HepG2 (cell line): ENCODE data around the gene UBL5. TPM values are rescaled to one million over a fixed set of nuclear protein-coding genes. Genes with fewer than 3 reads are reported as not detected.

Experiments
- FOXK1 ChIP-seq: sonication (generic); formaldehyde crosslinking; IDR thresholded peaks from 2 replicates; pipeline ENCODE4 v1.4.0; 2020; ENCODE audit warnings: low read depth, missing genetic modification reagents, borderline replicate concordance
- KDM5A ChIP-seq: fragments of 200-600 bp; sonication (generic); IDR thresholded peaks from 2 replicates; pipeline ENCODE4 v1.7.0; 2018; ENCODE audit warnings: antibody characterized with exemption, mild to moderate bottlenecking, low read length, borderline replicate concordance
- LBX2 ChIP-seq: sonication (generic); formaldehyde crosslinking; IDR thresholded peaks from 2 replicates; pipeline ENCODE4 v1.5.0; 2020; ENCODE audit warnings: missing genetic modification reagents, mild to moderate bottlenecking, borderline replicate concordance
- PBX3 ChIP-seq: sonication (generic); formaldehyde crosslinking; IDR thresholded peaks from 2 replicates; pipeline ENCODE4 v1.8.1; 2023; ENCODE audit warnings: missing genetic modification reagents, inconsistent platforms, borderline replicate concordance
- RAD51 ChIP-seq: fragments of 450-650 bp; IDR thresholded peaks from 2 replicates; pipeline ENCODE4 v1.6.1; 2016; ENCODE audit warnings: borderline replicate concordance
- RNF219 ChIP-seq: sonication (generic); formaldehyde crosslinking; IDR thresholded peaks from 2 replicates; pipeline ENCODE4 v1.5.0; 2020; ENCODE audit warnings: mild to moderate bottlenecking, missing genetic modification reagents
- RORA ChIP-seq: sonication (generic); formaldehyde crosslinking; IDR thresholded peaks from 2 replicates; pipeline ENCODE4 v1.5.0; 2020; ENCODE audit warnings: mild to moderate bottlenecking, missing genetic modification reagents, moderate library complexity
- SKIL ChIP-seq: sonication (generic); formaldehyde crosslinking; IDR thresholded peaks from 2 replicates; pipeline ENCODE4 v1.8.0; 2022; ENCODE audit warnings: missing genetic modification reagents, mild to moderate bottlenecking, moderate library complexity, borderline replicate concordance
- STAG1 ChIP-seq: sonication (generic); formaldehyde crosslinking; IDR thresholded peaks from 2 replicates; pipeline ENCODE4 v1.4.0; 2020; ENCODE audit warnings: missing genetic modification reagents
- TERF1 ChIP-seq: sonication (generic); formaldehyde crosslinking; IDR thresholded peaks from 2 replicates; pipeline ENCODE4 v1.8.0; 2022; ENCODE audit warnings: mild to moderate bottlenecking, missing genetic modification reagents, moderate library complexity
- ZC3H13 ChIP-seq: sonication (generic); formaldehyde crosslinking; IDR thresholded peaks from 2 replicates; pipeline ENCODE4 v1.8.1; 2023; ENCODE audit warnings: mild to moderate bottlenecking, missing genetic modification reagents, moderate library complexity
- ZNF143 ChIP-seq: sonication (generic); formaldehyde crosslinking; IDR thresholded peaks from 2 replicates; pipeline ENCODE4 v1.4.0; 2020; ENCODE audit warnings: missing genetic modification reagents
- ZNF160 ChIP-seq: sonication (generic); formaldehyde crosslinking; IDR thresholded peaks from 2 replicates; pipeline ENCODE4 v1.8.0; 2022; ENCODE audit warnings: mild to moderate bottlenecking, inconsistent platforms, missing genetic modification reagents
- ZNF180 ChIP-seq: sonication (generic); formaldehyde crosslinking; IDR thresholded peaks from 2 replicates; pipeline ENCODE4 v1.4.0; 2020; ENCODE audit warnings: low read depth, missing genetic modification reagents, borderline replicate concordance
- ZNF335 ChIP-seq: sonication (generic); formaldehyde crosslinking; IDR thresholded peaks from 2 replicates; pipeline ENCODE4 v1.4.0; 2020; ENCODE audit warnings: missing genetic modification reagents
- ZNF460 ChIP-seq: sonication (generic); formaldehyde crosslinking; IDR thresholded peaks from 2 replicates; pipeline ENCODE4 v1.5.1; 2020; ENCODE audit warnings: missing genetic modification reagents, mild to moderate bottlenecking, borderline replicate concordance
- ZNF550 ChIP-seq: sonication (generic); formaldehyde crosslinking; IDR thresholded peaks from 2 replicates; pipeline ENCODE4 v1.4.0; 2020; ENCODE audit warnings: mild to moderate bottlenecking, missing genetic modification reagents, borderline replicate concordance
- ZNF556 ChIP-seq: sonication (generic); formaldehyde crosslinking; IDR thresholded peaks from 2 replicates; pipeline ENCODE4 v1.4.0; 2020; ENCODE audit warnings: mild to moderate bottlenecking, missing genetic modification reagents, borderline replicate concordance
- ZNF570 ChIP-seq: sonication (generic); formaldehyde crosslinking; IDR thresholded peaks from 2 replicates; pipeline ENCODE4 v1.4.0; 2020; ENCODE audit warnings: mild to moderate bottlenecking, missing genetic modification reagents, borderline replicate concordance
- ZNF672 ChIP-seq: sonication (generic); formaldehyde crosslinking; IDR thresholded peaks from 2 replicates; pipeline ENCODE4 v1.8.1; 2022; ENCODE audit warnings: missing genetic modification reagents
- ZNF788 ChIP-seq: sonication (generic); formaldehyde crosslinking; IDR thresholded peaks from 2 replicates; pipeline ENCODE4 v1.5.0; 2020; ENCODE audit warnings: mild to moderate bottlenecking, missing genetic modification reagents, borderline replicate concordance
- ZNF891 ChIP-seq: sonication (generic); formaldehyde crosslinking; IDR thresholded peaks from 2 replicates; pipeline ENCODE4 v1.5.0; 2020; ENCODE audit warnings: mild to moderate bottlenecking, missing genetic modification reagents
- ZSCAN22 ChIP-seq: sonication (generic); formaldehyde crosslinking; IDR thresholded peaks from 2 replicates; pipeline ENCODE4 v1.4.0; 2020; ENCODE audit warnings: mild to moderate bottlenecking, missing genetic modification reagents
- ZSCAN29 ChIP-seq: sonication (generic); formaldehyde crosslinking; conservative IDR thresholded peaks from 2 replicates; pipeline ENCODE4 v1.4.0; 2020; ENCODE audit warnings: mild to moderate bottlenecking, missing genetic modification reagents
- polyA plus RNA-seq, 8 experiments: library from polyadenylated mRNA; depleted of rRNA in 3 of 8; stranded (reverse) in 7 of 8; unstranded in 1 of 8; fragments of >200 nt; fragmentation: Illumina TruSeq in 4 of 8; extraction: Trizol in 4 of 8; gene quantifications; 2 replicates each; pipeline versions ENCODE4 v1.2.1 to v1.2.3, GENCODE V29; 2011 to 2016; ENCODE audit warnings: low read depth in 4 of 8, missing spikeins in 1 of 8, mixed read lengths in 1 of 8; ENCODE audit not compliant: insufficient read depth in 1 of 8
- total RNA-seq, 5 experiments: library from RNA; depleted of rRNA; stranded (reverse); fragments of >200 nt; fragmentation: Illumina TruSeq; extraction: Trizol; gene quantifications; 2 replicates each; pipeline ENCODE4 v1.2.3, GENCODE V29; 2016; ENCODE audit warnings: low read depth in 1 of 5

The UBL5 gene
- total and polyA plus RNA-seq, 2 of the 13 experiments (the other 11 are each of a cell fraction or from before 2014, with no cell fraction given) = 373 to 487 TPM

GRCh38 chr19:9818175-9818733, 9.5 kb upstream of the UBL5 start (continued):
- TF ChIP-seq ZNF891 (CRISPR knock-in tag) (no peak), FOXK1 (CRISPR knock-in tag) (no peak), RNF219 (CRISPR knock-in tag) (no peak), ZNF556 (CRISPR knock-in tag) (peak; percentile 5; the same call in 1 of the 2 replicates), ZSCAN22 (CRISPR knock-in tag) (no peak), ZNF788 (CRISPR knock-in tag) (no peak), ZNF672 (no peak), RAD51 (no peak), ZNF143 (CRISPR knock-in tag) (no peak), ZNF160 (CRISPR knock-in tag) (no peak), ZC3H13 (no peak), ZNF570 (CRISPR knock-in tag) (no peak), SKIL (CRISPR knock-in tag) (no peak), KDM5A (peak; percentile 95), RORA (CRISPR knock-in tag) (no peak), TERF1 (CRISPR knock-in tag) (no peak), ZNF550 (CRISPR knock-in tag) (no peak), STAG1 (CRISPR knock-in tag) (0 out of 2 replicates have a peak, but pooled peaks have one; percentile 4), ZNF335 (no peak), ZNF180 (CRISPR knock-in tag) (no peak), ZNF460 (CRISPR knock-in tag) (no peak), LBX2 (CRISPR knock-in tag) (no peak), ZSCAN29 (CRISPR knock-in tag) (no peak), PBX3 (CRISPR knock-in tag) (no peak)
